ENCODE results near the gene RXFP3.

The RXFP3 gene

DNA sequence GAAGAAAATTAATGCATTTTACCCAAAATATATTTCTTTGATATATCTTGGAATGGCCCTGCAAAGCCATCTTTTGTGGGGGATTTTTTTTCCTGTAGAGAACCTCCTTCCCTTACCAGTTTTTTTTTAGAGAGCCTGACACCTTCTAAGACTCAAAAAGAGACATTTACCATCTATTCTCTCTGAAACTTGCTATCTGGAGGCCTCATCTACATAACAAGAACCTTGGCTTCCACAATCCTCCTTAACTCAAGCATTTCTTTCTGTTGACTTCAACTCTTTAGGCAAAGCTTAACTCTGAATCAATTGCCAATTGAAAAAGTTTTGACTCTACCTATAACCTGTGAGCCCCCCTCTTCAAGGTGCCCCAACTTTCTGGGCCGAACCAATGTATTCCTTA is 42.1 kb downstream of the RXFP3 start:
- Histone ChIP-seq H4K20me1 (ENCODE audit: insufficient read depth, low read length, poor library complexity, severe bottlenecking) (no peaks in the 10 kb centered on the region), H3K27me3 (ENCODE audit: insufficient read depth, low read length, poor library complexity, severe bottlenecking) (no peaks in the 10 kb centered on the region), H3K4me2 (ENCODE audit: low read depth, low read length, poor library complexity, severe bottlenecking) (no peak overlapping the region)

GRCh38 chr5:33980030-33980429 is 43.8 kb downstream of the RXFP3 start:
- Histone ChIP-seq H3K9me3 (ENCODE audit: insufficient read depth, low read depth, low read length) (no peaks in the 10 kb centered on the region), H3F3A (ENCODE audit: low read depth) (no peaks in the 10 kb centered on the region), H3K79me2 (ENCODE audit: insufficient read depth, low read length) (no peaks in the 10 kb centered on the region), H3K4me3 (ENCODE audit: low read length, poor library complexity, severe bottlenecking) (no peak overlapping the region), H2AFZ (ENCODE audit: low read length) (no peak overlapping the region), H3K4me1 (ENCODE audit: insufficient read depth, low read length, poor library complexity, severe bottlenecking) (no peaks in the 10 kb centered on the region), H4K20me1 (ENCODE audit: insufficient read depth, low read length, poor library complexity, severe bottlenecking) (no peaks in the 10 kb centered on the region), H3K4me2 (ENCODE audit: low read depth, low read length, poor library complexity, severe bottlenecking) (no peak overlapping the region), H3K9me2 (replicated peaks; ENCODE audit: low read depth, low read length) (no peaks in the 10 kb centered on the region), H3K27me3 (ENCODE audit: insufficient read depth, low read length, poor library complexity, severe bottlenecking) (no peaks in the 10 kb centered on the region), H3K9ac (ENCODE audit: low read depth, low read length, poor library complexity, severe bottlenecking) (no peak overlapping the region), H3K36me3 (ENCODE audit: insufficient read depth, low read length) (no peaks in the 10 kb centered on the region)
- TF ChIP-seq, protein P1, sequence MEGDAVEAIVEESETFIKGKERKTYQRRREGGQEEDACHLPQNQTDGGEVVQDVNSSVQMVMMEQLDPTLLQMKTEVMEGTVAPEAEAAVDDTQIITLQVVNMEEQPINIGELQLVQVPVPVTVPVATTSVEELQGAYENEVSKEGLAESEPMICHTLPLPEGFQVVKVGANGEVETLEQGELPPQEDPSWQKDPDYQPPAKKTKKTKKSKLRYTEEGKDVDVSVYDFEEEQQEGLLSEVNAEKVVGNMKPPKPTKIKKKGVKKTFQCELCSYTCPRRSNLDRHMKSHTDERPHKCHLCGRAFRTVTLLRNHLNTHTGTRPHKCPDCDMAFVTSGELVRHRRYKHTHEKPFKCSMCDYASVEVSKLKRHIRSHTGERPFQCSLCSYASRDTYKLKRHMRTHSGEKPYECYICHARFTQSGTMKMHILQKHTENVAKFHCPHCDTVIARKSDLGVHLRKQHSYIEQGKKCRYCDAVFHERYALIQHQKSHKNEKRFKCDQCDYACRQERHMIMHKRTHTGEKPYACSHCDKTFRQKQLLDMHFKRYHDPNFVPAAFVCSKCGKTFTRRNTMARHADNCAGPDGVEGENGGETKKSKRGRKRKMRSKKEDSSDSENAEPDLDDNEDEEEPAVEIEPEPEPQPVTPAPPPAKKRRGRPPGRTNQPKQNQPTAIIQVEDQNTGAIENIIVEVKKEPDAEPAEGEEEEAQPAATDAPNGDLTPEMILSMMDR (conservative IDR thresholded peaks at IDR 0.05; ENCODE audit: low read length) = no peak
- TF ChIP-seq EZH2phosphoT487 (IDR thresholded peaks at IDR 0.05; ENCODE audit: borderline replicate concordance) = no peak

More for the DNA sequence above, 42.1 kb downstream of the RXFP3 start:
- Histone ChIP-seq H2AFZ (ENCODE audit: low read length) (no peak overlapping the region), H3K4me3 (ENCODE audit: low read length, poor library complexity, severe bottlenecking) (no peak overlapping the region), H3K36me3 (ENCODE audit: insufficient read depth, low read length) (no peaks in the 10 kb centered on the region), H3K9me3 (ENCODE audit: insufficient read depth, low read depth, low read length) (no peaks in the 10 kb centered on the region), H3K9me2 (replicated peaks; ENCODE audit: low read depth, low read length) (no peaks in the 10 kb centered on the region), H3K9ac (ENCODE audit: low read depth, low read length, poor library complexity, severe bottlenecking) (no peak overlapping the region), H3K79me2 (ENCODE audit: insufficient read depth, low read length) (no peaks in the 10 kb centered on the region), H3F3A (ENCODE audit: low read depth) (no peaks in the 10 kb centered on the region), H3K4me1 (ENCODE audit: insufficient read depth, low read length, poor library complexity, severe bottlenecking) (no peaks in the 10 kb centered on the region)
- TF ChIP-seq EZH2phosphoT487 (IDR thresholded peaks at IDR 0.05; ENCODE audit: borderline replicate concordance) = no peak
- TF ChIP-seq, protein P1 (conservative IDR thresholded peaks at IDR 0.05; ENCODE audit: low read length) = no peak

DNA sequence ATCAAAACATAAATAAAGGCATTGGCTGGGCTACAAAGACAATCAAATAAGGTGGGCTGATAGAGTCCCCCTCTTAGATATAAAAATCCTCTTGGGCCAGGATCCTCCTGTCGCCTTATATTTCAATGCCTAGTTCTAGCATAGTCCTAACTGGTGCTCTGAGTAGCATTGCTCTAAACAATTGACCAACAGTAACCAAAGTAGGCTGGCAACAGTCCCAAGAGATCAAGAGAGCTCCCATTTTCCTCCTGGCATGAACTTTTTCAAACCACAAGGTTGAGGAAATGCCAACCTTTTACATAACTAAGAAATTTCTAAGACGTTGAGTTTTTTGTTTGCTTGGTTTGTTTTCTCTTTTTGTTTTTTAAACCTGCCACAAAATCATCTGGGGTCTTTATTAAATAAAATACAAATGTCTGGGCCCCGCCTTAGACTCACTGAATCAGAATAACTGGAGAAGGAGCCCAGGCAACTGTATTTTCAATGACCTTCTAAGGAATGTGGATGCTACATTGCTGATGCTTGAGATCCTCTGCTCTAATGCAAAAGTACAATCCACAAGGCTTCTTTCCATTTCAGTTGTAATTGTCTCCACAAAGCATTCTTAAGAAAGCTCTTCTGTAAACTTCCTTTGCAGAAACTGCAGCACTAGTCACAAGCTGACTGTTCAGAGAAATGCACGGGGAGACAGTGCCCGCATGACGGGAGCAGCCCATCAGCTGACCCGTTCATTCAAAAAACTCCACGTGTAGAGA is 45.4 kb downstream of the RXFP3 start:
- Histone ChIP-seq H3K9me3 (ENCODE audit: insufficient read depth, low read depth, low read length) (no peaks in the 10 kb centered on the region), H3K9me2 (replicated peaks; ENCODE audit: low read depth, low read length) (no peaks in the 10 kb centered on the region), H3F3A (ENCODE audit: low read depth) (no peaks in the 10 kb centered on the region), H3K4me2 (ENCODE audit: low read depth, low read length, poor library complexity, severe bottlenecking) (no peak overlapping the region), H2AFZ (ENCODE audit: low read length) (no peak overlapping the region), H3K27me3 (ENCODE audit: insufficient read depth, low read length, poor library complexity, severe bottlenecking) (no peaks in the 10 kb centered on the region), H4K20me1 (ENCODE audit: insufficient read depth, low read length, poor library complexity, severe bottlenecking) (no peaks in the 10 kb centered on the region), H3K4me1 (ENCODE audit: insufficient read depth, low read length, poor library complexity, severe bottlenecking) (no peaks in the 10 kb centered on the region), H3K4me3 (ENCODE audit: low read length, poor library complexity, severe bottlenecking) (no peak overlapping the region), H3K9ac (ENCODE audit: low read depth, low read length, poor library complexity, severe bottlenecking) (no peak overlapping the region), H3K79me2 (ENCODE audit: insufficient read depth, low read length) (no peaks in the 10 kb centered on the region), H3K36me3 (ENCODE audit: insufficient read depth, low read length) (no peaks in the 10 kb centered on the region)
- no peak for TF ChIP-seq EZH2phosphoT487 (IDR thresholded peaks at IDR 0.05; ENCODE audit: borderline replicate concordance)
- TF ChIP-seq, protein P1 (conservative IDR thresholded peaks at IDR 0.05; ENCODE audit: low read length) = no peak

All from Loucy (cell line).